Prostate gland (tissue), 2 donors: ENCODE data around the gene ANKRD2.

ENCODE experiments used
- CTCF ChIP-seq, 4 experiments: fragments of 200-600 bp in 2 of 4; fragments of 450-650 bp in 2 of 4; sonication (generic) in 2 of 4; IDR thresholded peaks; 1 replicate in 3 of 4; 2 replicates in 1 of 4; pipeline ENCODE4 v1.5.1; 2016 to 2019; ENCODE audit warnings: antibody characterized with exemption in 4 of 4, mild to moderate bottlenecking in 2 of 4, moderate library complexity in 2 of 4
- POLR2A ChIP-seq: fragments of 450-650 bp; IDR thresholded peaks from one replicate; pipeline ENCODE4 v1.6.1; 2016; ENCODE audit warnings: antibody characterized with exemption, mild to moderate bottlenecking
- POLR2AphosphoS5 ChIP-seq: sonication (generic); formaldehyde crosslinking; IDR thresholded peaks from one replicate; pipeline ENCODE4 v1.6.1; 2017; ENCODE audit warnings: antibody characterized with exemption

GRCh38 chr10:97532935-97533671 lies 39.5 kb upstream of the ANKRD2 start:
- no peak for TF ChIP-seq POLR2A
- TF ChIP-seq CTCF (IDR thresholded peaks at IDR 0.05): no peak
- no peak for TF ChIP-seq POLR2AphosphoS5
